Measurements from ENCODE around the gene TTC39A. TPM values are rescaled to one million over a fixed set of nuclear protein-coding genes. Genes with fewer than 3 reads are reported as not detected.

The TTC39A gene
- total RNA-seq, 1 donor from 2014 or later = 26.0 TPM

- no peaks in the 10 kb centered on the region for H3K27me3 Mint-ChIP-seq
- peaks cover 6% of the 10 kb centered on the region for H3K36me3 Mint-ChIP-seq (ENCODE audit: insufficient read depth)
- TF ChIP-seq CTCF (IDR thresholded peaks at IDR 0.05; ENCODE audit: unreplicated experiment) = no peak
- no peak overlapping the region for H3K4me3 Mint-ChIP-seq (ENCODE audit: low read depth)
- H3K4me1 Mint-ChIP-seq (ENCODE audit: low read depth) = peaks cover 11% of the 10 kb centered on the region
- H3K9me3 Mint-ChIP-seq (ENCODE audit: low read depth) = no peaks in the 10 kb centered on the region
- DNase-seq (ENCODE audit: low spot score, unreplicated experiment) = no peak
- H3K27ac Mint-ChIP-seq = no peak overlapping the region
Observed at GRCh38 chr1:51288578-51288977, 41.8 kb downstream of the TTC39A start.

DNA sequence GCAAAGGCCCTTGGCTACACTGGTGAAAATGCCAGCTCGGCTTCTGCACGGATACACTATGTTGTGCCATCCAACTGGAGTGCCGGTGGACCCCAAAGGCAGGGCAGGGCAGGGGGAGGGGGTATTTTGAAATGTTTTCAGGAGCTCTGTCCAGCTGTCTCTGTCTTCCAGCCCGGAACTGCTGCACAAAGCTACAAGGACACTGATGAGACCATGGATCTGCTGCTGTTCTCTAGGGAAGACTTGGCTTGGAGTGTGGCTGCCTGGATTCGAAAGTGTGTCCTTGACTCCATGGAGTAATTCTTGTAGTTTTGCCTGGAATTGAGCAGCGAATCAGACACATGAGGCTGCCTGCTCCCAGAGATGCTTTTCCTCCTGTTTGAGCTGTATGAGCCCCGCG, 42.4 kb downstream of the TTC39A start:
- H3K27ac Mint-ChIP-seq = no peak overlapping the region
- TF ChIP-seq CTCF (IDR thresholded peaks at IDR 0.05; ENCODE audit: unreplicated experiment) = no peak
- H3K9me3 Mint-ChIP-seq (ENCODE audit: low read depth) = no peaks in the 10 kb centered on the region
- no peaks in the 10 kb centered on the region for H3K27me3 Mint-ChIP-seq
- peaks cover 6% of the 10 kb centered on the region for H3K36me3 Mint-ChIP-seq (ENCODE audit: insufficient read depth)
- no peak overlapping the region for H3K4me3 Mint-ChIP-seq (ENCODE audit: low read depth)
- H3K4me1 Mint-ChIP-seq (ENCODE audit: low read depth) = peaks cover 14% of the 10 kb centered on the region
- DNase-seq (ENCODE audit: low spot score, unreplicated experiment) = no peak

DNA sequence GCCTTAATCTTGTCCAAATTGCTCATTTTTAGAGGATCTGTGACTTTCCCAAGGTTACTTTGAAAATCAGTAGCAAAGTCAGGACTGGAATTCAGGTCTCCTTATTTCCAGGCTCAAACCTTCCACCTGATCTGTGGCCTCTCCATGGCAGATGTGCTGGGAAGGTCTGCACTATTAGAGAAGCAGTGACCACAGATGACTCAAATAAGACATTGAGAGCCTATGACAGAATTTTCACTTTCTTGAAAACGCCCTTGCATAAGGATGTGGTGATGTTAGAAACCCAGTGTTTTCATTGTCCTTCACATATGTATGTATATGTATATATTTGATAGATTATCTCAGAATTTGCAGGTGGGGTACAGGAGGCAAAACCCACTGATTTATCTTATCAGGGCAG, 45.3 kb downstream of the TTC39A start:
- H3K27me3 Mint-ChIP-seq = no peaks in the 10 kb centered on the region
- peaks cover 6% of the 10 kb centered on the region for H3K36me3 Mint-ChIP-seq (ENCODE audit: insufficient read depth)
- H3K4me1 Mint-ChIP-seq (ENCODE audit: low read depth) = peaks cover 14% of the 10 kb centered on the region
- H3K9me3 Mint-ChIP-seq (ENCODE audit: low read depth) = no peaks in the 10 kb centered on the region
- DNase-seq (ENCODE audit: low spot score, unreplicated experiment) = no peak
- no peak overlapping the region for H3K27ac Mint-ChIP-seq
- no peak for TF ChIP-seq CTCF (IDR thresholded peaks at IDR 0.05; ENCODE audit: unreplicated experiment)
- no peak overlapping the region for H3K4me3 Mint-ChIP-seq (ENCODE audit: low read depth)

- no peak for TF ChIP-seq CTCF (IDR thresholded peaks at IDR 0.05; ENCODE audit: unreplicated experiment)
- peak overlapping the region; percentile 56 for H3K27ac Mint-ChIP-seq
- H3K4me3 Mint-ChIP-seq (ENCODE audit: low read depth) = no peak overlapping the region
- no peaks in the 10 kb centered on the region for H3K27me3 Mint-ChIP-seq
- DNase-seq (ENCODE audit: low spot score, unreplicated experiment) = no peak
- peaks cover 14% of the 10 kb centered on the region for H3K4me1 Mint-ChIP-seq (ENCODE audit: low read depth)
- peaks cover 6% of the 10 kb centered on the region for H3K36me3 Mint-ChIP-seq (ENCODE audit: insufficient read depth)
- no peaks in the 10 kb centered on the region for H3K9me3 Mint-ChIP-seq (ENCODE audit: low read depth)
Observed at GRCh38 chr1:51284487-51284954, 45.8 kb downstream of the TTC39A start.

DNA sequence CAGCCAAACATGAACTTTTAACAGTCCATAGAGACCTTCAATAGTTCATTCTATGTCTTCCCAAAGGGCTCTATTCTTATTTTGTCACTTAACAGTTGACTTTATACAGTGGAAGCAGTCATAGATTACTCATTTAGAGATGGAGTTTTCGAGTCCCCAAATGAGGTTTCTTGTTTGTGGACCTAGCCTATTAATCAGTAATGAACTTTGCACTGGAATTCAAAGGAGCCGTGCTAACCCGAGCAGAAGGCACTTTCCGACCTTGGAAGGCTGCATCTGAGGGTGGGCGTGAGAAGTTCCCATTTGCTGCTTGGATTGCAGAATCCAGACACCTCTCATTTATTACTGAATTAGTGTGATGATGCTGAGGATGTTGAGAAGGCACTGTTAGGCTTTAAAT, 46.4 kb downstream of the TTC39A start:
- no peak for TF ChIP-seq CTCF (IDR thresholded peaks at IDR 0.05; ENCODE audit: unreplicated experiment)
- no peak for DNase-seq (ENCODE audit: low spot score, unreplicated experiment)
- no peak overlapping the region for H3K4me3 Mint-ChIP-seq (ENCODE audit: low read depth)
- no peaks in the 10 kb centered on the region for H3K9me3 Mint-ChIP-seq (ENCODE audit: low read depth)
- H3K27me3 Mint-ChIP-seq = no peaks in the 10 kb centered on the region
- H3K4me1 Mint-ChIP-seq (ENCODE audit: low read depth) = peaks cover 14% of the 10 kb centered on the region
- peaks cover 6% of the 10 kb centered on the region for H3K36me3 Mint-ChIP-seq (ENCODE audit: insufficient read depth)
- no peak overlapping the region for H3K27ac Mint-ChIP-seq

Data from progenitor cell of endocrine pancreas (in vitro differentiated cells).